ENCODE data around the gene RPTOR.

The RPTOR gene

GRCh38 chr17:80822700-80823410 lies 278.2 kb downstream of the RPTOR start:
- no peak for DNase-seq

- DNase-seq: no peak
These were observed 280.2 kb downstream of the RPTOR start for GRCh38 chr17:80824549-80825470.

GRCh38 chr17:80825471-80826345 lies 281.1 kb downstream of the RPTOR start:
- DNase-seq: no peak

- DNase-seq: no peak
These were observed 281.8 kb downstream of the RPTOR start for GRCh38 chr17:80826346-80826954.

GRCh38 chr17:80826955-80827645 lies 282.5 kb downstream of the RPTOR start:
- no peak for DNase-seq

GRCh38 chr17:80827646-80828643 lies 283.3 kb downstream of the RPTOR start:
- DNase-seq: no peak

- no peak for DNase-seq
These were observed 284.7 kb downstream of the RPTOR start for GRCh38 chr17:80829166-80829813.

- DNase-seq: no peak
These were observed 285.6 kb downstream of the RPTOR start for GRCh38 chr17:80830020-80830780.

GRCh38 chr17:80831491-80831890 lies 286.9 kb downstream of the RPTOR start:
- DNase-seq: no peak

GRCh38 chr17:80832266-80832676 lies 287.6 kb downstream of the RPTOR start:
- no peak for DNase-seq

- DNase-seq: peak; percentile 81
These were observed 288.4 kb downstream of the RPTOR start for GRCh38 chr17:80832888-80833583.

GRCh38 chr17:80833952-80834892 lies 289.6 kb downstream of the RPTOR start:
- DNase-seq: no peak

GRCh38 chr17:80834893-80835275 lies 290.2 kb downstream of the RPTOR start:
- DNase-seq: no peak

GRCh38 chr17:80835816-80836657 lies 291.4 kb downstream of the RPTOR start:
- DNase-seq: no peak

GRCh38 chr17:80836658-80836965 lies 292.0 kb downstream of the RPTOR start:
- no peak for DNase-seq

GRCh38 chr17:80836971-80837481 lies 292.4 kb downstream of the RPTOR start:
- no peak for DNase-seq

GRCh38 chr17:80837711-80838110 lies 293.1 kb downstream of the RPTOR start:
- DNase-seq: no peak
